H1 (cell line): ENCODE data around the gene SH3PXD2B. TPM values are rescaled to one million over a fixed set of nuclear protein-coding genes. Genes with fewer than 3 reads are reported as not detected.

Experiments
- HDAC2 ChIP-seq, 2 experiments: fragments of 300-600 bp in 1 of 2; sonication (generic) in 1 of 2; IDR thresholded peaks; 2 replicates each; pipeline ENCODE4 v1.6.1; 2011 to 2012; ENCODE audit warnings: low read depth in 2 of 2, low read length in 2 of 2, mild to moderate bottlenecking in 2 of 2, moderate library complexity in 2 of 2, borderline replicate concordance in 1 of 2, inconsistent platforms in 1 of 2
- JUND ChIP-seq: IDR thresholded peaks from 2 replicates; pipeline ENCODE4 v1.6.1; 2011; ENCODE audit warnings: mild to moderate bottlenecking, improper control_type of control experiment, low read length
- USF2 ChIP-seq: IDR thresholded peaks from 2 replicates; pipeline ENCODE4 v1.6.1; 2011; ENCODE audit warnings: low read length, improper control_type of control experiment
- polyA plus RNA-seq, 7 experiments: library from polyadenylated mRNA; depleted of rRNA in 3 of 7; stranded (reverse) in 5 of 7; unstranded in 2 of 7; fragments of >200 nt in 5 of 7; fragments of 200-250 nt in 2 of 7; gene quantifications; 1 replicate in 5 of 7; 2 replicates in 1 of 7; 4 replicates in 1 of 7; pipeline versions ENCODE4 v1.2.1 to v1.2.3, GENCODE V29; 2011 to 2013; ENCODE audit warnings: missing spikeins in 2 of 7, mixed read lengths in 2 of 7
- total RNA-seq: library from RNA; stranded (reverse); fragmentation: NEBNext Ultra II Directional; extraction: Animal tissue kit (Norgen Biotek cat#: 25700); gene quantifications from 2 replicates; pipeline ENCODE4 v1.2.1, GENCODE V29; 2021

SH3PXD2B gene
- total and polyA plus RNA-seq, 2 of the 8 experiments (the other 6 are each of a cell fraction or from before 2014, with no cell fraction given) = 32.9 to 72.9 TPM

GRCh38 chr5:172493002-172493401 lies 38.7 kb upstream of the SH3PXD2B start (continued):
- TF ChIP-seq USF2 = no peak
- TF ChIP-seq JUND = no peak
- no peak for TF ChIP-seq HDAC2 (IDR thresholded peaks at IDR 0.05; ENCODE audit: borderline replicate concordance in 1 of 2, low read depth in 2 of 2, low read length in 2 of 2)
